ENCODE measurements around the gene PKHD1. TPM values are rescaled to one million over a fixed set of nuclear protein-coding genes. Genes with fewer than 3 reads are reported as not detected.

Gene PKHD1
- total RNA-seq, 1 experiment from 2014 or later: 0.09 TPM

DNA sequence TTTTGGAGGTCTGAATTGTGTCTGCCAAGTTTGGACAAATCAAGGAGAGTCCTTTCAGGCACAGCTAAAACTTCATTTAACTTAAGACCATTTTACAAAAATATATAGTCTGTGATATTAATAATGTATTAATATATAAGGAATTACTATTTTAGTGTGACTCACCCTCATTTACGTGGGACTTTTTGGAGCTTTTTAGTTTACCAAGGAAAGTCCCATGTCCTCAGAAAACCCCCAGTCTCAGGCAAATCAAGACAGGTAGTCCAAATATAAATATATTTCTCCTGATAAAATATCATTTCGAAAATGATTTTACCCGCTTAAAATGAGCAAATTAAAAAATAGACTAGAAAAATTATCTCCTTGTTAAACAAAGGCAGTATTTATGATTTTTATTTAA is 479.0 kb downstream of the PKHD1 start:
- no peaks in the 10 kb centered on the region for H3K4me1 ChIP-seq (ENCODE audit: insufficient read depth, low read length)
- no peak overlapping the region for H2BK12ac ChIP-seq (ENCODE audit: insufficient read length, low read depth, low read length)
- H3K79me1 ChIP-seq (ENCODE audit: insufficient read depth, low read depth, low read length, poor library complexity, severe bottlenecking): no peaks in the 10 kb centered on the region
- no peak overlapping the region for H2BK20ac ChIP-seq (ENCODE audit: low read depth, low read length, poor library complexity, severe bottlenecking)
- Mint-ChIP-seq H3K4me1 (no peaks in the 10 kb centered on the region), H3K36me3 (ENCODE audit: insufficient read depth in 1 of 3, low read depth in 3 of 3) (no peaks in the 10 kb centered on the region), H3K27ac (no peak overlapping the region), H3K27me3 (ENCODE audit: low read depth) (peaks cover 1% of the 10 kb centered on the region), H3K9me3 (no peaks in the 10 kb centered on the region), H3K4me3 (no peak overlapping the region)
- no CpG with 5 or more reads among the region's 3 CpGs for WGBS (ENCODE audit: extremely low coverage, insufficient read length, low lambda C conversion rate)
- no peaks in the 10 kb centered on the region for H3K9me3 ChIP-seq (ENCODE audit: control insufficient read depth, low read depth, low read length)
- no peak overlapping the region for H3K23ac ChIP-seq (ENCODE audit: insufficient read length, low read depth, low read length)
- no peak overlapping the region for H3K27ac ChIP-seq (ENCODE audit: insufficient read length, low read depth, low read length)
- H3K56ac ChIP-seq (ENCODE audit: insufficient read length, low read depth, low read length): no peak overlapping the region
- no peak overlapping the region for H2BK15ac ChIP-seq (ENCODE audit: low read depth, low read length)
- no peak overlapping the region for H4K91ac ChIP-seq (ENCODE audit: insufficient read length, low read depth, low read length)
- no peak overlapping the region for H3K14ac ChIP-seq (ENCODE audit: insufficient read depth, low read length)
- H3K18ac ChIP-seq (ENCODE audit: insufficient read length, low read depth, low read length): no peak overlapping the region
- no peak overlapping the region for H2AFZ ChIP-seq (ENCODE audit: low read length)
- H3K4ac ChIP-seq (ENCODE audit: low read depth, low read length): no peak overlapping the region
- H3T11ph ChIP-seq (ENCODE audit: low read length): no peak overlapping the region
- H3K9ac ChIP-seq (ENCODE audit: extremely low read depth, insufficient read length, low read length): no peak overlapping the region
- no peaks in the 10 kb centered on the region for H3K79me2 ChIP-seq (ENCODE audit: insufficient read depth, low read length)
- no peak overlapping the region for H4K5ac ChIP-seq (ENCODE audit: insufficient read length, low read depth, low read length)
- no peak for TF ChIP-seq CTCF (conservative IDR thresholded peaks at IDR 0.05)
- H4K8ac ChIP-seq (replicated peaks; ENCODE audit: insufficient read length, low read depth, low read length): no peak overlapping the region
- H3K4me2 ChIP-seq (ENCODE audit: insufficient read depth, insufficient read length, low read length): no peak overlapping the region
- DNase-seq: no peak
- H2BK120ac ChIP-seq (ENCODE audit: low read depth, low read length, poor library complexity, severe bottlenecking): no peak overlapping the region
- no peaks in the 10 kb centered on the region for H3K23me2 ChIP-seq (ENCODE audit: insufficient read length, low read depth, low read length, poor library complexity, severe bottlenecking)
- H3K27me3 ChIP-seq (ENCODE audit: insufficient read depth, low read length): no peaks in the 10 kb centered on the region
- no peaks in the 10 kb centered on the region for H4K20me1 ChIP-seq (ENCODE audit: control insufficient read depth, insufficient read depth, insufficient read length)
- H2BK5ac ChIP-seq (ENCODE audit: insufficient read length, low read length): no peak overlapping the region
- H2AK5ac ChIP-seq (ENCODE audit: insufficient read length, low read length): no peak overlapping the region
